ENCODE results near the gene FAM98C.
"Not testable (repeated sequence)": the region's sequence is repeated elsewhere in the genome, so short reads cannot be mapped to it uniquely, and the experiment has no call there.

FAM98C gene

DNA sequence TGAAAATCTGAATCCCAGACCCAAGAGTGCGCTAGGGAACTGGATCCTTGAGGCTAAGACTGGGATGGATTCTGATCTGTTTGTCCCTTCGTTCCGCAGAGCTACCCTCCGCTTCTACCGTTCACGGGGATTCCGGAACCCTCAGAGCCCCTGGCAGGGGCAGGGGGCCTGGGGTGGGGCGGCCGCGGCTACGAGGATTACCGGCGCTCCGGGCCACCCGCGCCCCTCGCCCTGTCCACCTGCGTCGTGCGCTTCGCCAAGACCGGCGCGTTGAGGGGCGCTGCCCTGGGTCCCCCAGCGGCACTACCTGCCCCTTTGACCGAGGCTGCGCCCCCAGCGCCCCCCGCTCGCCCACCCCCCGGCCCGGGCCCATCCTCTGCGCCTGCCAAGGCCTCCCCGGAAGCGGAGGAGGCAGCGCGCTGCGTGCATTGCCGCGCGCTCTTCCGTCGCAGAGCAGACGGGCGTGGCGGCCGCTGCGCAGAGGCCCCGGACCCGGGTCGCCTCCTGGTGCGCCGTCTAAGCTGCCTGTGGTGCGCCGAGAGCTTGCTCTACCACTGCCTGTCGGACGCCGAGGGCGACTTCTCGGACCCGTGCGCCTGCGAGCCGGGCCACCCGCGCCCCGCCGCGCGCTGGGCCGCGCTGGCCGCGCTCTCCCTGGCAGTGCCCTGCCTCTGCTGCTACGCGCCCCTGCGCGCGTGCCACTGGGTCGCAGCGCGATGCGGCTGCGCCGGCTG lies 7.3 kb upstream of the FAM98C start:
- no peak for DNase-seq (ENCODE audit: extremely low read depth in 1 of 2, low read depth in 1 of 2)

DNA sequence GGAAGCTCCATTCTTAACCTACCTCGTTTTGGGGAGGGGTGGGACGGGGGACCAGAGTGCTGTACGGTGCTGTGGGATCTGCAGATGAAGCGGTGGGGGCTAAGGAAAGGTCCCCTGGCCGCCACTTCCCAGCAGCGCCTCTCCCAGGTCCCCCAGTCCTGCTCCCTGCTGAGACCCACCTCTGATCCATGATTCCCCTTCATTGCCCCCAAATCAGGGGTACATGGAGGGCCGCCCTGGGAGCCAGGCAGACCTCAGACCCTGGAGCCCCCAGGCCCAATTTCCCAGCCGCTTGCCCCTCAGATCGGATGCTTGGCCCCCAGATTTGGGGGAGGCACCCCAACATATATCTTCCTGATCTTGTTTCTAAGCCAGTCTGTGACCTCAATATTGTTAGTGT lies 3.8 kb upstream of the FAM98C start:
- DNase-seq (ENCODE audit: extremely low read depth in 1 of 2, low read depth in 1 of 2) = no peak

DNA sequence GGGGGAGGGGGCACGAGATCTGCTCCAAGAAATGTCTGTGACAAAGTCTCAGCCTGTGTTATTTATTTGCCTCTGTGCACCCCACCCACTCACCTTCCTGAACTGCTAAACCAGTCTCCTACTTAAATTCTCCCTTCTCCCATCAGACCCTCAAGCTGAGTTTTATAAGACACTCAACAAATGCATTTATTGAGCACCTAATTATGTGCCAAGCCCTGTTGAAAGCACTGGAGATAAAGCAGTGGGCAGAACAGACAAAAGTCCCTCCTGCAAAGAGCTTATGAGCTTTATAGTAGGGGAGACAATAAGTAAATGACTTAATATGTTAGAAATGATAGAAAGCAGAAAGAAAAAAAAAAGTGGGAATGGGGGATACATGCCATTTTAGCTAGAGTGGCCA lies 3.4 kb upstream of the FAM98C start:
- DNase-seq (ENCODE audit: extremely low read depth in 1 of 2, low read depth in 1 of 2) = no peak

DNA sequence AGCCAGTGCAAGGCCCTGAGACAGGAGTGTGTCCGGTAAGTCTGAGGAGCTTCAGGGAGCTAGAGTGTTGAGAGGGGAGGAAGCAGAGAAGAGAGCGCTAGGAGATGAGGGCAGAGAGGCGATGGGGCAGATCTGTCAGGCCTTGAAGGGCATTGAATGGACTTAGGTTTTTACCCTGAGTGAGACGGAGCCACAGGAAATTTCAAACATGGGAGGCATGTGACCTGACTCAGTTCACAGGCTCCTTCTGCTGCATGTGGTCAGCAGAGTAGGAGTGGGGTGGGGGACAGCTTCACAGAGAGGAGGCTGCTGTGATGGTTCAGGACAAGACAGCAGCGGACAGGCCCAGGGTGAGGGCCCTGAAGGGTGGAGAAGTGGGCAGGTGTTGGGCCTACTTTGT lies 2.5 kb upstream of the FAM98C start:
- DNase-seq (ENCODE audit: extremely low read depth in 1 of 2, low read depth in 1 of 2) = no peak

DNA sequence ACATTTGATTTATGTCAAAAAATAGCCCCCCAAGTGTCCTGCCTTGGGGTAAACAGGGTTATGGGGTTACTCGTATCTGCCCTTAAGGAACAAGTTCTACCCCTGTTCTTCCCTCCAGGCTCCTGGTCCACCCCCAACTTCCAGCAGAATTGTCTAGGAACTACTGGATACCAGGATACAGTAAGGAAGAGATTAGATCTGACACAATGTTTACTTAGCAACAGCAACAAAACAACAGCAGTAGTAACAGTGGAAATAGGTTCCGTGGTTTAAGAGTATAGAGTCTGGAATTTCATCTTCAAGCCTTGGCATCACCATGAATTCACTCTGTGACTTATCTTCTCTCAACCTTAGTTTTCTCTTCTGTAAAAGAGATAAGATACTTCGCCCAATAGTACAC lies 1.7 kb upstream of the FAM98C start:
- DNase-seq (ENCODE audit: extremely low read depth in 1 of 2, low read depth in 1 of 2) = no peak

DNA sequence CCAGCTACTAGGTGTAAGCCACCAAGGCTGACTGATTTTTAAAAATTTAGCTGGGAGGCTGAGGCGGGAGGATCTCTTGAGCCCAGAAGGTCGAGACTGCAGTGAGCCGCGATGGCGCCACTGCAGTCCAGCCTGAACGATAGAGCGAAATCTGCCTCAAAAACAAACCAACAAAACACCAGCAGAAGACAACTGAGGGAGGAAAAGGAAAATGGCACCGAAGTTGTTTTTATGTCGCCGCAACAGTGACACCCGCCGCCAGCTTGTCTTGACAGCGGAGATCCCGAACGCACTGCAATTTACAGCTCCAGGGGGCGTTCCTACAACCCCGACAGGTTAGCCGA lies 298 bp upstream of the FAM98C start:
- DNase-seq (ENCODE audit: extremely low read depth in 1 of 2, low read depth in 1 of 2) = no peak

DNA sequence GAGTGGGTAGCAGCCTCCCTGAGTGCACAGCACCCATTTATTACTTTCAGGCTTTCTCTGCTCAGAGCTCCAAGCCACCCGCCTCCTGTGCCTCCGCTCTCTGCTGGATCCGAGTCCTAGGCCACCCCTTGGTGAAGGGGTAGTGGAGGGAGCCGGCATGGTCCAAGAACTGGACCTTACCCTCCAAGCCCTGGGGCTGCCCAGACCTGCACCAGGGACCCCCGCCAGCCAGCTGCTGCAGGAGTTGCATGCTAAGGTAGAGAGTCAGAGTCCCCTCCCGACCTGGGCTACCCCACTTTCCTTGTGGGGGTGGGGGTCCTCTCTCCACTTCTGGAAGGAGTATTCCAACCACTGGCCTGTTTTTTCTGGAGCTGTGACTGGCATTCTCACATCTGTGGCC lies 2.0 kb downstream of the FAM98C start:
- DNase-seq (ENCODE audit: extremely low read depth in 1 of 2, low read depth in 1 of 2) = no peak

DNA sequence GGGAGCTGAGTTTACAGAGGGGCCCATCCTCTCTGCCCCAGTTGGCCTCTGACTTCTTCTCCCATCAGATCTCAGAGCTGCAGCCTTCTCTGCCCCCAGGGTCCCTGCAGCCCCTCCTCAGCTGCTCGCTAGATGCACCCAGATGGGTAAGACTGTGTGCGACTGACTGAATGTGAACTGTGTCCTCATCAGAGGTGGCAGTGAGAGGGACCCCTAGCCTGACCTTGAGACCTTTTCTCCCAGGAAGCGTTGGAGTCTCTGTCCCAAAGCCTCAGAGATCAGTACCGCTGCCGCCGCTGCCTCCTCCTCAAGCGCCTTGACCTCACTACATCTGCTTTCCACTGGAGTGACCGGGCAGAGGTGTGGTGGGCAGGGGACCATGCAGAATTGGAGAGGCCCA lies 2.4 kb downstream of the FAM98C start:
- DNase-seq (ENCODE audit: extremely low read depth in 1 of 2, low read depth in 1 of 2) = no peak

DNA sequence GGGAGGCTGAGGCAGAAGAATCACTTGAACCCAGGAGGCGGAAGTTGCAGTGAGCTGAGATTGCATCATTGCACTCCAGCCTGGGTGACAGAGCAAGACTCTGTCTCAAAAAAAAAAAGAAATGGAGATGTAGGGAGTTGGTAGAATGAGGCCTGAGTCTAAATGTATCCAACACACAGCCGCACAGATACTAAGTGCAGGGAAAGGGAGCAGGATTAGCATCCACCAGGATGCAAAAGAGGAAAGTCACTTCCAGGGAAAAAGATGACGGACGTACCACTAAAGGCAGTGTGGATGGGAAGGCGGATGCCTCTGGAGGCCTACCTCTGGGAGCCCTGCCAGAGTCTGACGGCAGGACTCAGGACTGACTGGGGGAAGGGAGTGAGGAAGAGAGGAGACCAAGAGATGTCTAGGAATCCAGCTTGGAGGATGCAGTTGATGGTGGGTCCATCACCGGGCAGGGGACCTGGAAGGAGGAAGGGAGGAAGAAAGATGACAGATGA lies 6.8 kb downstream of the FAM98C start:
- no peak for DNase-seq (ENCODE audit: extremely low read depth in 1 of 2, low read depth in 1 of 2)

GRCh38 chr19:38410407-38410806 lies 7.5 kb downstream of the FAM98C start:
- DNase-seq (ENCODE audit: extremely low read depth in 1 of 2, low read depth in 1 of 2) = not testable (repeated sequence)

DNA sequence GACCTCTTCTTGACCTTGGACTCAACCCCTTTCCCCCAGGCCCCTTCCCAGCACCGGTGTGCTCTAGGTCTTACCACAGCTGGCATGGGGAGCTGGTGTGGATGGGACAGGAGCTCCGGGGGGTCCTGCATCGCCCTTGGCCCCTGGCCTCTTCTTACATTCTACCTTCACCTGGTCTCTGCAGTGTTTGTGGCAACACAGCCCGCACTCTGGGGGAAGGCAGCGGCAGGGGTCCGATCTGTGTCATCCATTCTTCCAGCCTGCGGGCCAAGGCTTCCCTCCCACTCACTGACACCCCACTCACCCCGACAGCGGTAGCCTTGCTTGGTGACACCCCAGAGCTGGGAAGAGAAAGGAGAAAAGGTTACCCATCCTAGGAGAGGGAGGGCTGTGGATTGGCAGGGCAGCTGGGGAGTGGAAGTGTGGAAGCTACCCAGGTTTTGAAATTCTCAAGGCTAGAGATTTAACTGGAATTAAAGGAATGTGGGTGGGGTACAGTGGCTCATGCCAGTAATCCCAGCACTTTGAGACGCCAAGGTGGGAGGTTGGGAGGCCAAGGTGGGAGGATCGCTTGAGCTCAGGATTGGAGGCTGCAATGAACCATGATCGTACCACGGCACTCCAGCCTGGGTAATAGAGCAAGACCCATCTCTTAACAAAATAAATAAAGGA lies 8.3 kb downstream of the FAM98C start:
- no peak for DNase-seq (ENCODE audit: extremely low read depth in 1 of 2, low read depth in 1 of 2)

DNA sequence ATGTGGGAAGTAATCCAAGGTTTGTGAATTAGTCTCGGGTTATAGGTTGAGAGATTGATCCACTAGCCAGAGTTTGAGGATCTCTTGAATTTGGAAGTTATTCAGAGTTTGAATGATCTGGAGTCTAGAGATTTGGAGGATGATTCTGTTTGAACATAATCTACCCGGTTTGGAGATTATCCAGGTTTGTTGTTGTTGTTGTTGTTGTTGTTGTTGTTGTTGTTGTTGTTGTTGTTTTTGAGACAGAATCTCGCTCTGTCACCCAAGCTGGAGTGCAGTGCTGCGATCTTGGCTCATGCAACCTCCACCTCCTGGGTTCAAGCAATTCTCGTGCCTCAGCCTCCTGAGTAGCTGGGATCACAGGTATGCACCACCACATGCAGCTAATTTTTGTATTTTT lies 9.0 kb downstream of the FAM98C start:
- DNase-seq (ENCODE audit: extremely low read depth in 1 of 2, low read depth in 1 of 2) = not testable (repeated sequence)

GRCh38 chr19:38412491-38412890 lies 9.6 kb downstream of the FAM98C start:
- DNase-seq (ENCODE audit: extremely low read depth in 1 of 2, low read depth in 1 of 2) = no peak

DNA sequence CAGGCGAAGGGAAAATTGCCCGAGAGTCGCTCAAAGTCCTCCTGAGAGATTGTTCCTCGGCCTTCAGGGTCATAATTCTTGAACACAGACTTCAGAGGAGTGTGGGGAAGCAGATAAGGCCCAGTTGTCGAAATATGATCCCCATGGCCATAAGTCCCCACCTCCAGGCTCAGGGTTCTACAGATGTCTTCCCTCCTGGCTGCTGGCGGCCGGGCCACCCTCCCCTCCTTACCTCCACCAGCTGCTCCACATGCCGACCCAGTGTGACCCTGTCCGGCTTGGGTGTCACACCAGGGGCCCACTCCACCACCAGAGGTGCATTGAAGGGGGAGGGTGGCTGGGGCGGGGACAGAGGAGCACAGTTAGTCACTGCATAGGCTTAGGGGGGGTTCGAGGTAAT lies 10.1 kb downstream of the FAM98C start:
- DNase-seq (ENCODE audit: extremely low read depth in 1 of 2, low read depth in 1 of 2) = no peak

GRCh38 chr19:38413416-38413815 lies 10.5 kb downstream of the FAM98C start:
- no peak for DNase-seq (ENCODE audit: extremely low read depth in 1 of 2, low read depth in 1 of 2)

GRCh38 chr19:38417146-38417543 lies 14.3 kb downstream of the FAM98C start:
- no peak for DNase-seq (ENCODE audit: extremely low read depth in 1 of 2, low read depth in 1 of 2)

DNA sequence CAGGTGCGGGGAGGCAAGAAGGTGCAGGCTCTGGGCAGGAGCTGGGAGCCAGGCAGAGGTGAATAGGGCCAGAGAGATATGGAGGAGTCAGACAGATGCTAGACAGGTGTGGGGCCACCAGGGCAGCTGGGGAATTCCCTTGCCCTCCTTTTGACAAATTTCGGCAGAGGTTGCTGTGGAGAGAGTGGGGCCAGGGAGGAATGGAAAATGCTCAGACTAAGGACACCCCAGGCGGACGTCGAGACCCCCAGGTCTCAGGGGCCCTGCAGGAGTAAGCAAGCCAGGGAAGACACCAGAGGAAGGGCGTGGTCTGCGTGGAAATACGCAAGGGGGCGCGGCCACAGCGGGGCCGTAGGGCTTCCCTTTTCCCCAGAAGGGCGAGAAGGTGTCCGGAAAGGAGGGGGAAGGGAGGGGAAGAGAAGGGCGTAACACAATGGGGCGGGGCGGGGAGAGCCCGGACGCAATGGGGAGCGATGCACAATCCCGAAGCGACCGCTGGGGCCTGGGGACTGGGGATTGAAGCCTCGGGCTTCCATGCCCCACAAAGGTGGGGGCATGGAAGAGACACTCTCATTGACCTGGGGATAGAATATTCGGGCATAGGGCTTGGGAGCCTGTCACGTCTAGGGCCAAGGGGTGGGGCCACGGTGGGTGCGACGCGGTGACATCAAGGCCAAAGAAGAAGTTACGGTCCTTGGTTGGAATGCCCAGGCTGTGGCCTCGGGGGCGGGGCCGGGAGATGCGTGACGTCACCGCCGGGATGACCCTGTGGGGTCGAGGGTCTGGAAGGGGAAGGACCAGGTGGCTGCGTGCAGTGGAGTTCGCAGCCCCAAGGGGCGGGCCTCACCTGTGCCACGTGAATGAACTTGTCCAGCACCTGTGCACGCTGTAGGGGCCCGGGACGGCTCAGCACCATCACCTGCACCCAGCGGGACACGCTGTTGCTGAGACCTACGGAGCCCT lies 14.9 kb downstream of the FAM98C start:
- peak in 1 of 2 donors; percentile 55 for DNase-seq (ENCODE audit: extremely low read depth in 1 of 2, low read depth in 1 of 2)

- DNase-seq (ENCODE audit: extremely low read depth in 1 of 2, low read depth in 1 of 2) = no peak
These were observed 18.0 kb downstream of the FAM98C start for GRCh38 chr19:38420935-38421334.

DNA sequence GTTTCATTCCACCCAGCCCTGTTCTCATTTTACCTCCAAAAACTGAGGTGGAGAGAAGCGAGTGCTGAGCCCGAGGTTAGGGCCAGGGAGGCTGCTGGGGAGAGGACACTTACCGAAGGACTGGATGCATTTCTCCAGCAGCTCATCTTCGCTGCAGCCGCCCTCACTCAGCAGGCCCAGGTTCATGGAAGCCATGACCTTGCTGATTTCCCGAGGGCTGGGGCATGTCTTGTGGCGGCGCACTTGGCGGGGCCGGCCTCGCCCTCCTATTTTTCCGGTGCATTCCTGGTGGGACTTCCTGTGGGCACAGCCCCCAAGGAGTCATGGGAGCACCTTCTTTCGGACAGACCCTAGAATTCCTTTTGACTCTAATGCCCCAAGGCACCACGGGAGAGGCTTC lies 19.0 kb downstream of the FAM98C start:
- DNase-seq (ENCODE audit: extremely low read depth in 1 of 2, low read depth in 1 of 2) = no peak

GRCh38 chr19:38422438-38422837 lies 19.5 kb downstream of the FAM98C start:
- DNase-seq (ENCODE audit: extremely low read depth in 1 of 2, low read depth in 1 of 2) = no peak

- no peak for DNase-seq (ENCODE audit: extremely low read depth in 1 of 2, low read depth in 1 of 2)
These were observed 21.4 kb downstream of the FAM98C start for GRCh38 chr19:38424272-38424671.
